GM23248 (cell line): ENCODE measurements around the gene BRD3.

Experiments used
- EZH2 ChIP-seq: fragments of 200-600 bp; sonication (generic); IDR thresholded peaks from 2 replicates; pipeline ENCODE4 v1.6.1; 2018; ENCODE audit warnings: antibody characterized with exemption, mild to moderate bottlenecking; ENCODE audit not compliant: insufficient read depth, poor library complexity, severe bottlenecking
- EZH2phosphoT487 ChIP-seq: fragments of 200-600 bp; sonication (generic); IDR thresholded peaks from 2 replicates; pipeline ENCODE4 v1.6.1; 2018; ENCODE audit warnings: antibody characterized with exemption, moderate library complexity, mild to moderate bottlenecking, low read depth; ENCODE audit not compliant: insufficient read depth

DNA sequence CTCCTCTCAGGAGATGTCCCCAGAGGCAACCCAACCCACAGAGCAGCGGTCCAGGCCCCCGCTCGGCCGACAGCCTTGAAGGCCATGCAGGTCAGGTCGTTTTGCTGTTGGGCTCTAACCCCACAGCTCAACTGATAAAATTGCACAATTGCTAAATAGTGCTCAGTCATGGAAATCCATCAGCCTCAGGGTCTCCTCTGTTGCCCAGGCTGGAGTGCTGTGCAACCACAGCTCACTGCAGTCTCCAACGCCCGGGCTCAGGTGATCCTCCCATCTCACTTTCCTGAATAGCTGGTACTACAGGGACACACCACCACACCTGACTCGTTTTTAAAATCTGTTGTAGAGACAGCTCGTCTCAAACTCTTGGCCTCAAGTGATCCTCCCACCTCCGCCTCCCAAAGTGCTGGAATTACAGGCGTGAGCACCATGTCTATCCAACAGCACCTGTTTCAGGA is 24.3 kb downstream of the BRD3 start:
- TF ChIP-seq EZH2 (no peak), EZH2phosphoT487 (no peak)
